Spleen (tissue), 11 donors: Measurements from ENCODE around the gene RGN. TPM values are rescaled to one million over a fixed set of nuclear protein-coding genes. Genes with fewer than 3 reads are reported as not detected.

Source experiments
- DNase-seq: peaks from one replicate; pipeline ENCODE4 v3.0.0-alpha.2; 2020
- H3K27ac ChIP-seq, 8 donors: fragments of 200-600 bp; sonication (generic) in 7 of 8; 1 replicate in 4 of 8; 2 replicates in 4 of 8; pipeline versions ENCODE4 v1.5.0 to v1.8.0; 2016 to 2021; ENCODE audit warnings: inconsistent platforms in 4 of 8, mild to moderate bottlenecking in 4 of 8, moderate library complexity in 1 of 8
- H3K27me3 ChIP-seq, 7 donors: fragments of 200-600 bp; sonication (generic) in 6 of 7; replicated peaks in 1 of 7; 1 replicate in 4 of 7; 2 replicates in 3 of 7; pipeline versions ENCODE4 v1.5.0 to v1.8.0; 2016 to 2021; ENCODE audit warnings: inconsistent platforms in 3 of 7, mild to moderate bottlenecking in 1 of 7
- H3K36me3 ChIP-seq, 6 donors: fragments of 200-600 bp; sonication (generic) in 5 of 6; 1 replicate in 4 of 6; 2 replicates in 2 of 6; pipeline versions ENCODE4 v1.5.0 to v1.8.0; 2016 to 2021; ENCODE audit warnings: inconsistent platforms in 2 of 6
- H3K4me1 ChIP-seq, 6 donors: fragments of 200-600 bp; sonication (generic) in 5 of 6; 1 replicate in 3 of 6; 2 replicates in 3 of 6; pipeline versions ENCODE4 v1.5.0 to v1.8.0; 2016 to 2021; ENCODE audit warnings: inconsistent platforms in 3 of 6
- H3K4me3 ChIP-seq, 8 donors: fragments of 200-600 bp; sonication (generic) in 7 of 8; 1 replicate in 4 of 8; 2 replicates in 4 of 8; pipeline versions ENCODE4 v1.5.0 to v1.8.0; 2016 to 2021; ENCODE audit warnings: inconsistent platforms in 4 of 8, mild to moderate bottlenecking in 4 of 8, moderate library complexity in 2 of 8
- H3K9me3 ChIP-seq, 8 donors: fragments of 200-600 bp; sonication (generic) in 7 of 8; 1 replicate in 4 of 8; 2 replicates in 4 of 8; pipeline versions ENCODE4 v1.5.0 to v1.8.0; 2016 to 2021; ENCODE audit warnings: inconsistent platforms in 4 of 8
- CTCF ChIP-seq, 11 experiments: fragments of 200-600 bp in 7 of 11; fragments of 450-650 bp in 4 of 11; sonication (generic) in 4 of 11; IDR thresholded peaks in 8 of 11; conservative IDR thresholded peaks in 3 of 11; 1 replicate in 7 of 11; 2 replicates in 4 of 11; pipeline versions ENCODE4 v1.4.0 to v1.8.0; 2016 to 2021; ENCODE audit warnings: antibody characterized with exemption in 11 of 11, inconsistent platforms in 4 of 11, mild to moderate bottlenecking in 1 of 11
- POLR2A ChIP-seq, 3 donors: fragments of 450-650 bp; IDR thresholded peaks; one replicate each; pipeline ENCODE4 v1.5.1; 2017; ENCODE audit warnings: antibody characterized with exemption in 3 of 3, mild to moderate bottlenecking in 1 of 3
- POLR2AphosphoS5 ChIP-seq, 3 donors: sonication (generic); formaldehyde crosslinking; IDR thresholded peaks; one replicate each; pipeline ENCODE4 v1.5.1; 2017; ENCODE audit warnings: antibody characterized with exemption in 3 of 3
- WGBS, 5 donors: extraction: QIAGEN DNeasy Blood & Tissue Kit in 3 of 5; methylation state at CpG; one replicate each; pipeline versions ENCODE4 v1.1.5 to v1.1.7; 2013 to 2018; 5-methylcytosine and 5-hydroxymethylcytosine counted together
- intact Hi-C: fragments of 100-400 bp; cut with DNase I; formaldehyde crosslinking; loops from one replicate; pipeline ENCODE4 v1.15.0; 2023; ENCODE audit warnings: low total_unique reads
- polyA plus RNA-seq, 3 donors: library from polyadenylated mRNA; stranded (reverse); fragments of 200-250 nt; gene quantifications; one replicate each; pipeline ENCODE4 v1.2.1, GENCODE V29; 2013
- small RNA-seq, 4 donors: library from RNA; depleted of rRNA; stranded (forward); fragments of <200 nt; gene quantifications; one replicate each; pipeline ENCODE3, GENCODE V24; 2016
- total RNA-seq, 7 donors: library from RNA; depleted of rRNA in 3 of 7; stranded (reverse); fragments of >200 nt in 3 of 7; fragmentation: NEBNext Ultra II Directional in 4 of 7; extraction: Animal tissue kit (Norgen Biotek cat#: 25700) in 4 of 7; gene quantifications; one replicate each; pipeline versions ENCODE4 v1.1.0 to v1.2.1, GENCODE V29; 2016 to 2021
- donor health status: healthy with polysubstance abuse.
- donor health status: DM: no; HTN: no; CAD: no; lungs with moderate emphysema.
- donor health status: DM: no; HTN: no; CAD: no.
- donor health status: Bipolar disorder and iron deficiency.
- donor health status: healthy.
- donor health status: DM: no; HTN: no; CAD: no.
- donor health status: DM: yes; HTN: yes; CAD: no.

The RGN gene
- total and polyA plus RNA-seq, 10 donors = 1.3 to 6.6 (median 4.9) TPM

DNA sequence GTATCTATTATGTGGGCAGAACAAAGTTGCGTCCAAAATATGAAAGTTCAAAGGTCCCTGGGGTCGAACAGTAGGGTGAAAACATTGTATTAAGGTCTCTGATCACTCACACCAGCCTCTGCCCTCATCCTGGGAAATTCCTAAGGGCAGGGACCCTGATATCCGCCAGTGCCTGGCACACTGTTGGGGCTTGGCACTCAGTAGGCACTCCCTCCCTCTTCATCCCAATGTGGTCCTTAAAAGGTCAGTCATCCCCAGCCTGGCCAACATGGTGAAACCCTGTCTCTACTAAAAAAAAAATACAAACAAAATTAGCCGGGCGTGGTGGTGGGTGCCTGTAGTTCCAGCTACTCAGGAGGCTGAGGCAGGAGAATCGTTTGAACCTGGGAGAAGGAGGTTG, 59.9 kb downstream of the RGN start:
- Histone ChIP-seq H3K4me1 (peaks cover 2 to 6% (median 4%) of the 10 kb centered on the region in 6 donors), H3K27ac (no peak overlapping the region), H3K36me3 (peaks cover 0 to 36% (median 3%) of the 10 kb centered on the region in 6 donors), H3K27me3 (no peaks in the 10 kb centered on the region), H3K4me3 (no peak overlapping the region), H3K9me3 (no peaks in the 10 kb centered on the region)
- TF ChIP-seq POLR2AphosphoS5 (IDR thresholded peaks at IDR 0.05) (no peak), CTCF (IDR thresholded peaks at IDR 0.05 in 8 of 11, conservative IDR thresholded peaks at IDR 0.05 in 3 of 11) (no peak), POLR2A (IDR thresholded peaks at IDR 0.05) (no peak)
- intact Hi-C loops = no loop called here
- DNase-seq = no peak
- WGBS, 5 donors = 73 to 95% (median 88%) methylated on average over 5 to 6 of the region's 6 CpGs

Small RNA genes lying within 50 kb of the gene (small RNA-seq; reads per million reads assigned to genes)
- gene RNU12-2P (0 to 0.14 (median 0.03) reads per million in 4 donors), gene RNU6-1189P (0 reads per million in 4 donors)

Other genes with a start within 250 kb of the RGN start
- 10 to 100 TPM; 16.8 to 26.5 (median 18.6) TPM for gene RP2, start 241.4 kb upstream of the RGN start, total RNA-seq
- 1 to 10 TPM; 6.8 to 9.3 (median 8.7) TPM for gene RP2, start 241.4 kb upstream of the RGN start, polyA plus RNA-seq
- 10 to 100 TPM in 6 of 7 donors, 1 to 10 TPM in 1; 9.9 to 15.6 (median 13.1) TPM for gene JADE3, start 166.0 kb upstream of the RGN start, total RNA-seq
- gene JADE3, start 166.0 kb upstream of the RGN start, polyA plus RNA-seq = 1 to 10 TPM; 6.0 to 9.0 (median 8.8) TPM
- 10 to 100 TPM; 42.7 to 68.1 (median 51.8) TPM for gene NDUFB11, start 66.3 kb downstream of the RGN start, total RNA-seq
- gene NDUFB11, start 66.3 kb downstream of the RGN start, polyA plus RNA-seq = 10 to 100 TPM; 52.6 to 88.7 (median 77.5) TPM
- 10 to 100 TPM; 24.5 to 38.4 (median 30.9) TPM for gene RBM10, start 66.8 kb downstream of the RGN start, total RNA-seq
- 10 to 100 TPM; 21.6 to 34.7 (median 27.7) TPM for gene RBM10, start 66.8 kb downstream of the RGN start, polyA plus RNA-seq
- gene UBA1, start 115.4 kb downstream of the RGN start, total RNA-seq = 100 to 1,000 TPM; 172 to 207 (median 194) TPM
- gene UBA1, start 115.4 kb downstream of the RGN start, polyA plus RNA-seq = 10 to 100 TPM; 57.7 to 92.8 (median 88.9) TPM
- 10 to 100 TPM; 51.7 to 75.3 (median 60.0) TPM for gene CDK16, start 140.2 kb downstream of the RGN start, total RNA-seq
- gene CDK16, start 140.2 kb downstream of the RGN start, polyA plus RNA-seq = 10 to 100 TPM; 18.4 to 37.9 (median 28.8) TPM
- gene USP11, start 154.6 kb downstream of the RGN start, total RNA-seq = 10 to 100 TPM; 46.2 to 91.5 (median 70.9) TPM
- gene USP11, start 154.6 kb downstream of the RGN start, polyA plus RNA-seq = 10 to 100 TPM; 19.9 to 35.2 (median 31.5) TPM